Stimulated activated naive CD4-positive, alpha-beta T cell treated with Interleukin-2 at 50 U/mL for 16 hours (primary cell): ENCODE results near the gene KRT73.

Experiments used
- DNase-seq: peaks from one replicate; lab custom pipeline; 2025; lab: John Stamatoyannopoulos, UW

Gene KRT73

GRCh38 chr12:52645982-52646381 lies 27.6 kb upstream of the KRT73 start:
- DNase-seq, result no peak

DNA sequence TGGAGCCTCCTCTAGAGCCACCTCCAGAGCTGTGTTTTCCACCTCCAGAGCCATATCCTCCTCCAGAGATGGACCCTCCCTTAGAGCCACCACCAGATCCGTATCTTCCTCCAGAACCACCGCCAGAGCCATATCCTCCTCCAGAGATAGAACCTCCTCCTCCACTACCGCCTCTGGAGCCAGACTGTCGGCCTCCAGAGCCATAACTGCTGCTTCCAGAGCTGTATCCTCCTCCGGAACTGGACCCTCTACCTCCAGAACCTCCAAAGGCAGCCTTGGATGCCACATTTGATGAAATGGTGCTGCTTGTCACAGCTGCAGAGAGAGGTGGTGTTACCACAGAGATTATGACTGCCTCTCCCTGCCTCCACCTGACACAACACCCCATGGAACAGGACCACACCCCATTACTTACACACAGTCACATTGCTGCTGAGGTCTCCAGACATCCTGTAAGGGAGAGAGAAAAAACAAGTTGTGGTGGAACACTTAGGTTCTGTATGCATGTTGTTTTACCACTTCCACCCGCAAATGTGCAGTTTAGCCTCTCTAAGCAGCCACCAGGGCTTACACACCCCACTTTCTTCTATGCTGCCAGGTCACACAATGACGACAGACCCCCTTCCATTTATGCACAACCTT lies 26.9 kb upstream of the KRT73 start:
- no peak for DNase-seq

DNA sequence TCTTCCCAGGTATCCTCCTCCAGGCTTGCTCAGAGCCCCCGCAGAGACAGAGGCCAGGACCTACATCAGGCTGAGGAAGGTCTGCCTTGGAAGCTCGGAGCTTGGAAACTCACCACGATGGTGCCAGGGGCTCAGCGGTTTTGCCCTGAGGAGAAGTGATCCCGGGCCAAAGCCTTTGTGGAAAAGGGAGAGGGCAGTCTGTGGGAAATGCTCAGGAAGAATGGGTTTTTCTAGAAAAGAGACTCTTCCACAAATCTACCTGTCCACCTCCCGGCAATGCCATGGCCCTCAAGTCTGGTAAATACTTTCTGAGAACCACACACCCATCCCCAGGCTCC lies 25.7 kb upstream of the KRT73 start:
- no peak for DNase-seq

DNA sequence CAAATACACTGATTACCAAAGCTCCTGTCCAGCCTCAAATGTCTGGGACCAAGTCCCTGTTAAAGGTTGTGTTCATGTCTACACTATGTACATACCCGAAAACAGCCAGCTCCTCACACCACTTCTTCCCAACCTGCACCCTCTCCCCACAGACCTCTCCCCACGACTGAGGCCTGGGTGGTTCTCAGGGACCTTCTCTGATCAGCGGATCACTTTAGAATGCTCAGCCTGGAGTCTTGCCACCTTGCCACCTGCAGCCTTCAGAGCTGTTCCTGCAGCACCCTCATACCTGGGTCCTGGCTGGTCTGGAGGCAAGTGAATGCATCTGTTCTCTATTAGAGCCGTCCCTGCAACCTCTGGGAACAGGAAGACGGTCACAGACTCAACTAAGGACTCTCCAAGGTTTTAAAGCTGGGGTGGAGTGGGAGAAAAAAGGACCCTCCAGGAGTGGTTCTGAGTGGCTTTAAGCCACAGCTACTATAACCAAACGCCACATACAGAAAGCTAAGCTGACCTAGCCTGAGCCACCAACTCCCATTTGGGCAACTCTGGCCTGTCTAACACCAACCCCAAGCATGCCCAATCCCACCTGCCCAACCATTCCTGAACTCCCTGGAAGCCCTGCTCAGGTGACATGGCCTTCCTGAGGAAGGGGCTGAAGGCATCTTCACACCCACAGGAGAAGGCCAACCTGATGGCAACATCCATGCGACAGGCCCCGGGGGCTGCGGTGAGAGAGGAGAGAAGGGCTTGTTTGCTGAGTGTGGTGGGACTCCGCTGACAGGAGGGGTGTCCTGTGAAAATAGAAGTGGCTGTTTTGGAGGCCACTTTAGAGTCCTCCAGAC lies 25.1 kb upstream of the KRT73 start:
- DNase-seq, result no peak

- DNase-seq, result no peak
These were observed 23.1 kb upstream of the KRT73 start for GRCh38 chr12:52641468-52641867.

DNA sequence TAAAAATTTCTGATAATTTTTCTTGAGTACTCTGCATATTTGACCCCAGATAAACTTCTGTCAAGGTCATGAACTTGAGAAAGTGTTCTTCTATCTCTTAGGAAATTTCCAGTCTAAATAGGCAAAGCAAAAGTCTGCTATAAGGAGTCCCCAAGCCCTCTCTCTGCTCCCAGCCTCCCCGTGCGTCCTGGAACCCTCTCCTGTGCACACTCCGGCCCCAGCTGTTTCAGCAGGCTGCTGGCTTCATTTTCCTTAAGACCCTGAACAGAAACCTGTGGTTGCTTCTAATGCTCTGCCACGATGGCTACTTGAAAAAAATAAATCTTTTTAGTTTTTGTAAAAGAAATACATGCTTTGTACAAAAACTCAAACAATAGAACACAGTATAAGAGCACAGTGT lies 18.9 kb upstream of the KRT73 start:
- no peak for DNase-seq

- no peak for DNase-seq
These were observed 18.4 kb upstream of the KRT73 start for GRCh38 chr12:52636592-52637258.

- DNase-seq, result no peak
These were observed 17.8 kb upstream of the KRT73 start for GRCh38 chr12:52636189-52636588.

- no peak for DNase-seq
These were observed 16.1 kb upstream of the KRT73 start for GRCh38 chr12:52634266-52635056.

- no peak for DNase-seq
These were observed 15.0 kb upstream of the KRT73 start for GRCh38 chr12:52633383-52633782.

DNA sequence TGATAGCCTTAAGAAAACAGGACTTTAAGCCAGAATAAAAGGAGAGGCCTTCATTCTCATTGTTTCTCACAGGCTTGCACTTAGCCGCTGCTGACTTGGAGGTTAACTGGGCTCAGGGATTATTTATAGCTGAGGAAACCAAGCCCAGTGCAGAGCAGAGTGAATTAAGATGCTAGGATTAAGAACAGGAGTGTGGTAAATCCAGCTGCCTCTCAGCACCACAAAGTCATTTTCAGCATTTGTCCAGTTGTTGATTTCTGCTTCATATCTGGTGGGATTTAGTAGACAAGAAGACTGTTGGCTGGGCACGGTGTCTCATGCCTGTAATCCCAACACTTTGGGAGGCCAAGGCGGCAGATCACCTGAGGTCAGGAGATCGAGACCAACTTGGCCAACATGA lies 14.3 kb upstream of the KRT73 start:
- no peak for DNase-seq

GRCh38 chr12:52631676-52632459 lies 13.5 kb upstream of the KRT73 start:
- no peak for DNase-seq

GRCh38 chr12:52631264-52631663 lies 12.9 kb upstream of the KRT73 start:
- DNase-seq, result no peak

DNA sequence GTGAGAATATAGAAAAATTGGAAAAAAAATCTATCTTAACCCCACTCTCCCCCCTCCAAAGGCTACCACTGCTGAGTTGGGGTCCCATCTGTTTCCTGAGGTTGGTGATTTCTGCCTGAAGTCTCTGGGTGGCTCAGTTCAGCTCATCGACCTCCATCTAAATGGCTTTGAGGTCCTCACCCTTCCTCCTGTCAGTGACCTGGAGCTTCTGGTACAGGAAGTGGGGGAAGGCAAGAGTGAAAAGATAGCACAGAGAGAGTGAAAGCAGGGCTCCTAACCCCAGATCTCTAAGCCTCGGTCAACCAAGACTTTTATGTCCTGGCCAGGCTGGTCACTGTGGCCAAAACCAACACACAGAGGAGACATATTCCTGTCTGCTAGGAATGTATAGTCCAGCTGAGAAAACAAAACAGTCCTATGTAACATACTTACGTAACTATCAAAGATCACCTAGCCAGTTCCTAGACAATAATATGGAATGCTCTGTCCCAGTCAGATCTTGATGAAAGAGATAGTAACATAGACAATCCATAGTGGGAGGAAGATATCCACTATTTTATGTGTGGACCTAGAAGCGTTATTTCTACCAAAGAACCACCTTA lies 12.3 kb upstream of the KRT73 start:
- DNase-seq, result no peak

GRCh38 chr12:52630008-52630500 lies 11.7 kb upstream of the KRT73 start:
- DNase-seq, result no peak

DNA sequence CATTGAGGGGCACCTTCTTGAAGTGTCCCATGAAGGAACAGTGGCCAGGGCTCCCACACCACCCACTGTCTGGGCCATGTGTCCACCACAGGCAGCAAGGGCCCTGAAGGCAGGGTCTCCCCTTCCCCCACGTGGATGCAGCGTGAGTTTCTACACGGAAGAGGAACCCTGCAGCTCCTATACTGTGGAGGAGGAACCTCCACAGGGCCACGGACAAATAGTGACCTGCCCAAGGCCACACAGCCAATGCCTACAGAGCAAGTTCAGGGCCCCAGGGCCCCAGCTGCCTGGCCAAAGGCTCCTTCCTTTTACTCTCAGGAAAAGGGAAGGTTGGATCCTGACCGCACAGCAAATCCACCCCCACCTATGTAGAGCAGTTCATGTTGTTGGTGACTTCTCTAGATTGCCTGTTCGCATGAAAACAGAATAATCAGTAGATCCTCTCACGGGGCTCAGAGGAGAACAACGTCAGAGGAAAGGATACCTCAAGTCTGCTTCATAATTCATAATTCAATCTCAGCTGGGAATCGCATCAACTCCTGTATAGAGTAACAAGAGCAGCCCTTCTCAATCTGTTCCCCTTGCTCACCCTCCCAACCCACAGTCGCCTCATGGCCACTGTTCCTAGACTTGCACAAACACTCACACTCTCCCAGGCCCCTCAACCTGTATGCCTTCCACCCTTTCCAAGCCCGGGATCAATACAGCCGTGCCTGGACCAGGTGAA lies 11.1 kb upstream of the KRT73 start:
- no peak for DNase-seq

DNA sequence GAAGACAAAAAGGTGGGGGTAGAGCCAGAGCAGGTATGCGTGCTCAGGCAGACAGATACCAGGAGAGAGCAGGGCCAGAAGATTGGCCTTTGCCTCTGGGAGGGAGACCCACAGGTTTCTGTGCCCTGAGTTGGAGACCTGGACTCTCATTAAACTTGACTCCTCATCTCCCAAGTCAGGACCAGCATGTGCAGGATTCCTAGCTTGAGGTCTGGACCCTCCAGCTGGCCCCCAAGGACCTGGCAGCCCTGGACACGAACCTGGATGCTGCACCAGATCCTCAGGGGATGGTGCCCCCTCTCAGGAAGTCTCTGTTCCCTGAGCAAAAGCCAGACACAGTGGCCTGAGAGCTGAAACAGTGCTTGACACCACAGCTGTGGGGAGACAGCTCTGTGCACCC lies 10.5 kb upstream of the KRT73 start:
- no peak for DNase-seq

GRCh38 chr12:52628111-52628507 lies 9.8 kb upstream of the KRT73 start:
- no peak for DNase-seq

- no peak for DNase-seq
These were observed 9.2 kb upstream of the KRT73 start for GRCh38 chr12:52627395-52628110.

DNA sequence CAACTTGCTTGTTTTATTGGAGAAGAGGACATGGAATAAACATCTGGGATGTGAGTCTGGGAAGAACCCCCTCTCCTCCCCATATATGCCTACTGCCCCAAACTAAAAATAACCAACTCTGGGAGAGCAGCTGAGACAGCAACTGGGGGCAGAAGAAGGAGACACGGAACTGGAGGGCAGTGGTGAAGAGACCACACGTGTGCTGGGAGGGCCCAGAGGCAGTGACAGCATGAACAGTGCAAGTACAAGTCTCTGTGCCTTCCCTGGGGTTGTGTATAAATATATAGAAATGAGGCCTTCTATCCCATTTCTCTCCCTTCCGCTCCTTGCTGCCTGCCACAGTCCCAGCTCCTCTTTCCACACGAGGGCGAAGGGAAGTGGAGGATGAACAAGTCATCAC lies 4.0 kb upstream of the KRT73 start:
- no peak for DNase-seq
